GM08714 (cell line): ENCODE results near the gene ABHD8.

Experiments used
- H3K4me3 ChIP-seq: fragments of 200-500 bp; sonication (Bioruptor generic); 2 replicates; pipeline ENCODE4 v1.5.1; 2014; ENCODE audit warnings: mild to moderate bottlenecking, low read length, inconsistent platforms
- ZNF274 ChIP-seq: IDR thresholded peaks from 2 replicates; pipeline ENCODE4 v1.6.1; 2012; ENCODE audit warnings: mild to moderate bottlenecking, low read depth, low read length

Gene ABHD8

DNA sequence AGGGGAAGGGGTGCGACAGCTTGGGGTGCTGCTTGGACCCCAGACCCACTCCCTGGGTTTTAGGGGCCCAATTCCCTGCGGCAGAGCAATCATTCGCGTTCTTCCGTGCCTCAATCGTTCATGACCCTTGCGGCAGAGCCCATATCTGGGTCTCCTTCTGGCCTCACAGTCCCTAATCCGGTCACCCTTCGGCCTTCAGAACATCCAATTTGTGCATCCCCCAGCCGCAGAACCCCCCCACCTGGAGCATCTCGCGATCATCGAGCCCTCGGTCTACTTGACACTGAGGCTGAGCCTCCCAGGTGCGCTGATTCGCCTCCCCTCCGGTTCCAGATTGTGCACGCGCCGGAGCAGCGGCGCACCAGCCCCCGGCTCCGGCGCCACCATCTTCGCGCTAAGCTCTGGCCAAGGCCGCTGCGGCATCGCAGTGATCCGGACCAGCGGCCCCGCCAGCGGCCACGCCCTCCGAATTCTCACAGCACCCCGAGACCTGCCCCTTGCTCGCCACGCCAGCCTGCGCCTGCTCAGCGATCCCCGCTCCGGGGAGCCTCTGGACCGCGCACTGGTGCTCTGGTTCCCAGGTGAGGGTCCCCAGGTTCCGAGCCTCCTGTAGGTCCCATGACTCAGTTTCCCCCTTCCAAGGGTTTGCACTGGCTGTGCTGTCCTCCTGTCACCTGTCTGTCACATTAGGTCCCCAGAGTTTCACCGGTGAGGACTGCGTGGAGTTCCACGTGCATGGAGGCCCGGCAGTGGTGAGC lies 34.6 kb upstream of the ABHD8 start:
- H3K4me3 ChIP-seq: peak overlapping the region; percentile 83
- no peak for TF ChIP-seq ZNF274

DNA sequence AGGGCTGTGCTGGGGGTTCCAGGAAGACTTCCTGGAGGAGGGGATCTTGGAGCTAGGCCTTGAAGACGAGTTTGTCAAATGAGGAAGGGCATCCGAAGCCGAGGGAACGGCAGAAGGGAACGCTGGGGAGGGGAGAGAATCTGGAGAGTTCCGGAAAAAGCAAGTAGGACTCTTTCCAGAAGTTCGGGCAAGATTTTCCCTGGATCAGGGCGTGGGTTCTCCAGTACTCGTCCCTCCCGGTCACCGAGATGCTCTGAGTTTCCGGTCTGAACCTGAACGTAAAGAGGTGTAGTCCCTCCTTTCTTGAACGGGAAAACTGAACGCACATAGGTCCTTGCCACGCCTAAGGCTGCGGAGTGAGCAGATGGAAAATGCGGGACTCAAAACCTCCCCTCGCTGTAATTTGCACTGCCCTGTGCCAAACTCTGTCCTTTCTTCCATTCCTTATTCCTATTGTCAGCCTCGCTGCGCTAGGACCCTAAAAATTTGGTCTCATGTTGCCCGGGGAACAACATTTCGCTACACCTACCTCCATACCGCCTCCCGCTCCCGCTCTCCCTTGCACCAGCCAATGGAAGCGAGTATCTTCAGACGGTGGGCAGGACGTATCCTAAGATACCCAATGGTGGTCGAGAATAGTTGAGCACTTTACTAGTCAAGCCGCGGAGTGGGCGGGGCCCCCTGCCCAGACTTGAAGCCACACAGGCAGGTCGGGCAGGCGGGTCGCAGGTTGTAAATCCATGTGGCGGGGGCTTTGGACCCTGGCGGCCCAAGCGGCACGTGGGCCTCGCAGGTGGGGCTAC lies 33.8 kb upstream of the ABHD8 start, which contains the start of gene GTPBP3:
TSS of gene GTPBP3 (plus strand) at position 682 of the 803 bp plus-strand sequence. CDS start at position 741, 59 bp downstream.
- no peak for TF ChIP-seq ZNF274
- peak within 1 kb of the TSS; percentile 83 for H3K4me3 ChIP-seq

- no peak for TF ChIP-seq ZNF274
- no peak overlapping the region for H3K4me3 ChIP-seq
Observed at GRCh38 chr19:17335575-17335974, 32.4 kb upstream of the ABHD8 start.

DNA sequence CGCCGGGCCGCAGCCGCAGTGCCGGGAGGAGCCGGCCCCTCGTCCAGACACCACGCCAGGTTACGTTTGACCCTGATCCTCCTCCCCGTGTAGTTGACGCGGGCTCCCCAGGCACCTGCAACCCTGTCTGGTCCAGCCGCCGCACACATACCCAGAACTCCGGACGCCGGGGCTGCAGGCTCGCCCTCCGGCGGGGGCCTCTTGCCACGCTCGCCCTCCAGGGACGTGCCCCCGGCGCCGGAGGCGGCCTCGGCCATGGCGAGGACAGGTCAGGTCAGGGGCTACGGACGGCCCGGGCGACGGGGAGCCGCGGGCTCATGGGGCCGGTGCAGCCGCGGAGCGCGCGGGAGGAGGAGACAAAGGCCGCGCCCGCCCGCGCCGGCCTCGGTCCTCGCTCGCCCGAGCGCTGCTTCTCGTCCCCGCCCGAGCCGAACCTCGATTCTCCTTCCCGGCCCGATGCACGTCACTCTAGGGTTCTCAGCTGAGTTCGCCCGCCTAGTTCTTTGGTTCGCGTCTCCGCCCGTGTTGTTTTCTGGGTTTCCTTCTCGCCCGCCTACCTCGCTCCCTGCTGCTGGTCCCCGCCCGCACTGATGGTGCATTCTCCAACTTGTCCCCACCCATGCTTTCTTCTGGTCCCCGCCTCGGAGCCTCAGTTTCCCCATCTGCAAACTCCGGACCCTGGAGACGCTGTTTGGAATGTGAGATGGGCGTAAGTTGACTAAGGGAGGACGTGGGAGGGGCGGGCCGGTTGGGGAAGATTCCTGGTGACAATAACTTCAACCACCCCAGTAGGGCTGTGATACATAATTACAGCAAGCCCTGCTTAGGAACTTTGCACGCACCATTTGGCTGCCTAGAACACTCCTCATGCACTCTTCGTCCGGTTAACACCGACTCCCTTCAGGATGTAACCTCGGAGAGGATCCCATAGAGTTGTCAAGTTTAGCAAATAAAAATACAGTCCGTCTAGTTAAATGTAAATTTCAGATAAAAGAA lies 31.5 kb upstream of the ABHD8 start, which contains the start of gene ANO8:
TSS of gene ANO8 (minus strand) at position 442 of the 996 bp plus-strand sequence. CDS start at position 257, 185 bp downstream.
- no peak for TF ChIP-seq ZNF274

DNA sequence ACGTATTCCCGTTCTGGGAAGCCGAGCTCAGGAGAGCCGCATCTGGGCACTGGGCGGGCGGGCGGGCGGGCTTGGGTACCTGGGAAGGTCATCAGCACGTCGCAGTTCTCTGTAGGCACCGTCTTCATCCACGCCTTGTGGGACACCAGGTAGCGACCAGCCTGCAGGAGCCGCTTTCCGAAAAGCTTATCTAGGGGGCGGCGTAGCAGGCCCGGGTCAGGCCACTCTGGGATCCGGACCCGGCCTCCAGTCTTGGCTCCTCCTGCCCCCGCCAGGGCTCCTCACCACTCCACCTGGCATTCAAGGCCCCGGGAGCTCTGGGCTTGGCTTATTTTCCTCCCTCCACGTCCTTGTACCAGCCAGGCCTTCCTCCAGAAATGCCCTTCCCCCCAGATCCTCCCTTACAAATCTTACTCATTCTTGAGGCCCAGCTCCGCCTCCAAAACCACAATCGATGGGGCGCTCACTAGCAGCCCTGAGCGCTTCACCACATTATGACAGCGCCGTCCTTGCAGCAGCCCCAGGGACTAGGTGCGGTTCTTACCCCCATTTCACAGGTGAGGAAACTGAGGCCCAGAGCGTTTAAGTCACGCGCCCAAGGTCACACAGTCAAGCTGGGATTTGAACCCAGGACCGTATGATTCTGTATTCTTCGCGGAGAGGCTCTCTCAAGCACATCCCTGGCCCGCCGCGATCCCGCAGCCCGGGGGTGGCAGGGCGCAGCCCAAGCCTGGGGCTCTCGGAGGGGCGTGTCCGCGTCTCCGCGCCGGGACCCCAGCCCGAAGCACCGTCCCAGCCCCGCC lies 30.6 kb upstream of the ABHD8 start:
- no peak for TF ChIP-seq ZNF274
- H3K4me3 ChIP-seq: peak overlapping the region; percentile 69

More for the DNA sequence above, 31.5 kb upstream of the ABHD8 start, which contains the start of gene ANO8:
- peak within 1 kb of the TSS; percentile 69 for H3K4me3 ChIP-seq

GRCh38 chr19:17332677-17333581 lies 29.7 kb upstream of the ABHD8 start:
- no peak for TF ChIP-seq ZNF274
- no peak overlapping the region for H3K4me3 ChIP-seq

- no peak for TF ChIP-seq ZNF274
- H3K4me3 ChIP-seq: no peak overlapping the region
Observed at GRCh38 chr19:17332360-17332676, 29.1 kb upstream of the ABHD8 start.

DNA sequence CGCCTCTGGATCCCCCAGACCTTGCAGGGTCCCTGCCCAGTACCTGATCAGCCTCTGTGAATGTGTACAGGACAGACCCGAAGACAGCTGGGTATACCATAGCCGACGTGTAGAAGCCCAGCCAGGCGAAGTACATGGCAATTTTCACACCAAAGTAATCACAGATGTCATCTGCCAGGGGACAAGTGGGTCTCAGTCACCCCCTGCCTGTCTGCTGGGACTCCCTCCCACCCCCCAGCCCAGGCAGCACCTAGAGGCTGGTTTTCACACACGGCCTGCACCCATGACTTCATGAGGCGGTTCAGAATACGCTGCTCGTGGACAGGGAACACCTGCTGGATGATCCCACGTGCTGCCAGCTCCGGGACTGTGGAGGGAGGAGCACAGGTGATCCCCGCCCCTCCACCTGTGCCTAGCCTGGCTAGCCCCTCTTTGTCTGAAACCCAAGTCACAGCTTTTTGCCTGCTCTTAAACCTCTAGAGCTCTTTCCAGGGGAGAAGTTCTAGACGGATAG lies 27.9 kb upstream of the ABHD8 start:
- TF ChIP-seq ZNF274: no peak
- no peak overlapping the region for H3K4me3 ChIP-seq

DNA sequence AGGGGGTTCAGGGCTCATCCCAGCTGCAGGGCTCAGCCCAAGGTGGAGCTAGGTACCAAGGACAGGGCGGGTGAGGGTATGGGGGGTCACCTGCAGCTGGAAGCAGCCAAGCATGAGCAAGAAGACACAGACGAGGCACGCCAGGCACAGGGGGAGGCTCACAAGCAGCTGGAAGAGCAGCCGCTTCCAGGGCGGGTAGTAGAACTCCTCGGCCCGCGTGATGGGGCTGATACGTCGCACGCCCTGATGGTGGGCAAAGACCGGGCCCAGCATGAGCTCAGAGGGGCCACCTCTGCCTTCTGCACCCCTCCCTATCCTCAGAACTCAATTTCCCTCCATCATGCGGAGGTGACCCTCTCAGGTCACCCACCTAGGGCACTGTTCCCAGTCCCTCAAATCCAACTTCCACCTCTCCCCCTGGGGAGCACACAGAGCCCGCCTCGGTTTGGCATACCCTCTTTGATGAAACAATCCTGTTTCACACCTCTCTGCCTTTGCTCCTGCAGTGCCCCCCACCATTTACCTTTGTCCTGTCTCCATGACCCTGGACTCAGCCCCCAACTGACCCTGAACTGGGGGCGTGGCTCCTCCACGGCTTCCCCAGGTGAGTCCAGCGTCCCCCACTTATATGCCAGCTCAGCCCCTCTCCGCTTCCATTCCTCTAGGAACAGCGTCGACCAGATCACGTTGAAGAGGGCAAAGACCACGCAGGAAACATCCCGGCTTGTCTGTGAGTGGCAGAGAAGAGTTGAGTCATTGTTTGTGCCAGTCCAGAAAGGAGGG lies 27.2 kb upstream of the ABHD8 start:
- no peak for TF ChIP-seq ZNF274
- H3K4me3 ChIP-seq: no peak overlapping the region

DNA sequence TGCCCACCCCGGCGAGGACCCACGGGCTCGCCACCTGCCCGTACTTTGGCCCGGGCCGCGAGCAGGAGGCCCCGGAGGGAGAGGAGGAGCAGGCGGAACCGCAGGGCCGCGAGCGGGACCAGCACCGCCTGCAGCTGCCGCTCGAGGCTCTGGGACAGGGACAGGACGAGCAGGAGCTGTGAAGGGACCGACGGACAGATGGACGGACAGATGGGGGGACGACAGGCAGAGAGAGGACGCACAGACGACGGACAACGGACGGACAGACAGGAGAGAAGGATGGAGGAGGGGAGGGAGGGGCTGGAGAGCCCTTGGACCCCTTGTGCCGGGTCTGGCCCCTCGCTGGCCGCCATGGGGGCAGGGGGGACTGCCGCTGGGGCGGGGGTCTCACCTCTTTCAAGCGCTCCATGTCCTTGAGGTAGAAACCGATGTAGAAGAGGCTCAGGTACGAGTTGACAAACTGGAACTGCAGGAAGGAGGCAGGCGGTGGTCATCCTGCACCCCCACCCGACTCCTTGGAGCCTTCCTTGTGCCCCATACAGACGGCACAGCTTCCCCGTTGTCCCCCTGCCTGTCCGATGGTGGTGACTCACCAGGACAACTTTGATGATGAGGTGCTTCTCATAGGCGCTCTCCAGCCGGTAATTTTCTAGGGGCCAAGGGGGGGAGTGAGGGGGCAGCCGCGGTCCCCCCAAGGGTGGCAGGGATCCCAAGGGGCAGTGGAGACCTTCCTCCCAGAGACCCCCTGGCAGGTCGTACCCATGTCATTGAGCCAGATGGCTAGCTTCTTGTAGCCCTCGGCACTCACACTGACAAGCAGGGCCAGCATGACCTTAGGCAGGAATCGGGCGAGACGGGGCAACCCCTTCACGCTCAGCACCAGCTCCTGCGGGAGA lies 26.4 kb upstream of the ABHD8 start:
- TF ChIP-seq ZNF274: no peak
- no peak overlapping the region for H3K4me3 ChIP-seq
